Memory B cell (primary cell): ENCODE measurements around the gene DEFB118.

Experiments used
- ATAC-seq: fragments of 150-1000 bp; cut with Tn5 transposase; 2 replicates; pipeline ENCODE4 v1.10.0; 2021; ENCODE audit warnings: low read depth, mild to moderate bottlenecking, moderate library complexity
- DNase-seq, 2 donors: peaks; one replicate each; pipeline ENCODE4 v3.0.0; 2022; ENCODE audit warnings: low spot score in 2 of 2
- H3K27ac Mint-ChIP-seq: one replicate; pipeline ENCODE4 v1.8.0; 2022; ENCODE audit warnings: mild to moderate bottlenecking, moderate library complexity, mixed read lengths
- H3K27me3 Mint-ChIP-seq: one replicate; pipeline ENCODE4 v1.8.0; 2022; ENCODE audit warnings: mixed read lengths
- H3K36me3 Mint-ChIP-seq: one replicate; pipeline ENCODE4 v1.8.0; 2022; ENCODE audit warnings: mild to moderate bottlenecking, mixed read lengths
- H3K4me1 Mint-ChIP-seq: one replicate; pipeline ENCODE4 v1.8.0; 2022; ENCODE audit warnings: mixed read lengths
- H3K4me3 Mint-ChIP-seq: one replicate; pipeline ENCODE4 v1.8.0; 2022; ENCODE audit warnings: mild to moderate bottlenecking, moderate library complexity, mixed read lengths
- H3K9me3 Mint-ChIP-seq: one replicate; pipeline ENCODE4 v1.8.0; 2022; ENCODE audit warnings: mixed read lengths

The DEFB118 gene

DNA sequence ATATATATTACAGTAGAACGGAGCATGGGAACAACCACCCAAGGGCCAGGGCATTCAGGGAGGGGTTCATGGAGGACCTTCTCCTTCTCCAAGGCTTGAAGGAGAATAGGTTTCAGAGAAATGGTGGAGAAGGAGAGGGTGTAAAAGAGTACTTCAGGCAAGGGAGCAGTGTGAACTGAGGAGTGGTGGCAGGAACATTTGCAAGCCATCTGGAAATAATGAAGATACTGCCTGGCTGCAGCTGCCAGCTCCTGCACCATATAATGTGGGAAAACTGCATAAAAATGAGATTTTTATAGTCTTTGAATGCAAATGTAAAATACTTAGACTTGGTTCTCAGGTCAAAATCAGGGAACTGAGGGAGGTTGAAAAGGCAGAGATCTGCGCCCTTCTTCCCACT, 47.3 kb downstream of the DEFB118 start:
- H3K9me3 Mint-ChIP-seq: peaks cover 2% of the 10 kb centered on the region
- ATAC-seq (no peak), DNase-seq (no peak)
- H3K4me3 Mint-ChIP-seq: no peak overlapping the region
- no peaks in the 10 kb centered on the region for H3K4me1 Mint-ChIP-seq
- H3K27me3 Mint-ChIP-seq: peaks cover 4% of the 10 kb centered on the region
- H3K27ac Mint-ChIP-seq: no peak overlapping the region
- no peaks in the 10 kb centered on the region for H3K36me3 Mint-ChIP-seq

DNA sequence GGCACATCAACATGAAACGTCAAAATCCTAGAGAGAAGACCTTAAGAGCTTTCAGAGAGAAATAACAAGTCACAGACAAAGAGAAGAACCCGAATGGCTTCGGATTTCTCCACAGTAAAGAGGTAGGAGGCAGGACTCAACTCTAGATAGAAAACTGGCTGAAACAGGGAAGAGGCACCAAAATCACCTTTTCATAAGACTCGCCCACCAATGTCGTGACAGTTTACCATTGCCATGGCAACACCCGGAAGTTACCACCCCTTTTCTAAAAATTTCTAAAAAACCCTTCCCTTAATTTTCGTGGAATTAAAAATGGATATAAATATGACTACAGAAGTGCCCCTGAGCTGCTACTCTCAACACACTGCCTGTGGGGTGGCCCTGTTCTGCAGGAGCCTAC, 49.9 kb downstream of the DEFB118 start:
- no peaks in the 10 kb centered on the region for H3K36me3 Mint-ChIP-seq
- no peak for DNase-seq
- no peak overlapping the region for H3K27ac Mint-ChIP-seq
- no peak for ATAC-seq
- H3K9me3 Mint-ChIP-seq: peaks cover 2% of the 10 kb centered on the region
- H3K27me3 Mint-ChIP-seq: peaks cover 4% of the 10 kb centered on the region
- no peaks in the 10 kb centered on the region for H3K4me1 Mint-ChIP-seq
- no peak overlapping the region for H3K4me3 Mint-ChIP-seq
